NCI-H2196 (cell line): ENCODE data around the gene RGS10.
A peak's percentile ranks its signal among the peaks of the same experiment; 100 is the strongest.

Experiments
- DNase-seq: peaks from one replicate; lab custom pipeline; 2025; ENCODE audit not compliant: unreplicated experiment; lab: John Stamatoyannopoulos, UW

RGS10 gene

DNA sequence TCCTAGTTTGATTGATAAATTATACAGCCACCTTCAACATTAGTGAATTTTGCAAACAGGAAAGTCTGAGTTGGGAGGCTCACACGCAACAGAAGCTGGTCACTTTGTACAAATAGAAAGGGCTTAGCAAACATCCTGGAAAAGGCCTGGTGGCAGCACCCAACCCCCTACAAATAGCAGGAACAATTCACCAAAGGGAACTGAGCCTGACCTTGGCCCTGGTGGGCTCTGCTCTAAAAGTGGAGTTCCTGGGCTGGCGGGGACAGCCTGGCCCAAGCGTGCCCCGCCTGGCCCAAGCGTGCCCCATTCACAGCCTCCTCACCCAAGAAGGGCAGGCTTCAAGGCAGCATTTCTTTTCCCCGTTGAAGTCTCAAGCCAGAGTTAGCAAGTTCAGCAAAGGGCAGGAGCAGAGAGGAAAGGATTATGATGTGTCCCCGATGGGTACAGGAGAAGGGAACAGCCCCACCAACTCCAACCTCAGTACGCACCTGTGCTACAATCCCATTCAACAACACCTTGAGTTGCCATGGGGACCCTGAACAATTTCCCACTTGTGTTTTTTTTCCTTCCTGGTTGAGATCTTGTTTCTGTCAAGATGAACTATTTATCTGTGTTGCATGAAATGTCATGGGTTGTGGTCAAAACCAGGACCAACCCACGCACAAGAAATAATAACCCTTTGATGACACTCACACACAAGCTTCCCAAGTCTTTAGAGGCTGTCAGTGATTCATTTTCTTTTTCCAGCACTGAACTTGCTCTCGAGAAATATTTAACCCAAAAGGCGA lies 43.4 kb downstream of the RGS10 start:
- no peak for DNase-seq

GRCh38 chr10:119497243-119497642 lies 45.3 kb downstream of the RGS10 start:
- DNase-seq = no peak

DNA sequence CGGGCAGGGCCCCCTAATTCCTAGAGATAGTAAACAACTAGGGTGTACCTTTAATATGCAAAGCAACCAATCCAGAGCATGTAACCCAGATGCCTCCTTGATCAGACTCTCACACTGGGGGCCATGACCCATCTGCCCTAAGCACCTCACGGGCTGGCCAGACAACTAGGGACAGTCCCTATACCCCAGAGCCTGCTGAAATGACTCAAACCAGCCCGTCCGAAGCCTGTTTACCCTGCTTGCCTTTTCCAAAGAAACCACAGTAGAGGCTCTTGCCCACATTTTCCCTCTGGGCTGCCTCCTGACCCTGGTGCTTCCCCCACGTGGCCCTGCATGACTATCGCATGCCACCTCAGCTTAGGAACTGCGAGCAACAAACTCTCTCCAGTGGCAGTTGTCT lies 46.2 kb downstream of the RGS10 start:
- DNase-seq = no peak

DNA sequence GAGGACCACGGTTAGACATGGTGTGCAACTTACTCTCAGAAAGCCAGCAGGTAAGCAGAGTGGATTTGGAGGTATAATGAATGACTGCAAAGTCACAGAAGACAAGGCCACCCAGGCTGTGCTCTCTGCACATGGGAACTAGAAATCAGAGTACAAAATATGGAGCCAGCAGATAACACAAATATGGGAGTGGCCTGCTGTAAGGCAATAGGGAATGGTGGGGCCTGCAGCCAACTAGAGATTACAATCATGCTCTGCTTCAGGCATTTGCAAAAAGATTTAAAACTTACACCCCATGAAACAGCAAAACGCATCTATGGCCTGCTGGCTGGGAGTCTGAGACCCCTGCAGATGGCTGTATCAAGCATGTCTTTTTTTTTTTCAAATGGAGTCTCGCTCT lies 47.0 kb downstream of the RGS10 start:
- no peak for DNase-seq

GRCh38 chr10:119495021-119495505 lies 47.5 kb downstream of the RGS10 start:
- DNase-seq = no peak

DNA sequence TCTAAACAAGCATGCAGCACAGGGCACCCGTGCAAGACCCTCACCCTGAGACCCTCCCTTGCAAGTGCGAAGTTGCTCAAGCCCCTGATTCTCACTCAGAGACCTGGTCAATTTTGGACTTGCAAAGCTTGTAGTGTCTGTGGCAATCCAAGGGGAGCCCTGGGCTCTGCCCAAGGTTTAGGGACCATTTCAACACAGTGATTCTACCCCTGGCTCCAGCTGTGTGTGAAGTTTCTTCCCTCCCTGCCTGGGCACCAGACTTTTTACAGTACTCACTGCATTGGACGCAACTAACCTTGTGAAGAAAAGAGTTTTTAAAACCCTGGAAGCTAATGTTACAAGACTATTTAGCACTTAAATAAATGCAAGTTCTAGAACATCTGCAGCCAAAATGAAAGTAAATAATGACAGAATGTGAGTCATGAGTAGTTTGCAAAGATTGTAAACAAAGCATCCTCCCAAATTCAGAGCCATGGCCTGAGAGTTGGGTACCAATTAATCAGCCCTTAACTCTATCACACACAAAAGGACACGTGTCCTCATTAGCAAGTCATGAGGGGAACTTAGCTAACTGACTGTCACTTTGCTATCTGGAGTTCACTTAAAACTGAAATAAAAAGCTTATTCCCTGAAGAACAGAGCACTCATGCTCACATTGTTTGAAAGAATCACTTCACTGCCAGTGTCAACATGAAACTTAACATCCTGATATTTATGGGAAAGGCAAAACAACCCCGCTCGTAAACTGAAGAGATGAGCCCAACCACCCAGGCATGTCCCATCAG lies 48.1 kb downstream of the RGS10 start:
- no peak for DNase-seq

GRCh38 chr10:119493155-119493554 lies 49.4 kb downstream of the RGS10 start:
- DNase-seq = no peak

DNA sequence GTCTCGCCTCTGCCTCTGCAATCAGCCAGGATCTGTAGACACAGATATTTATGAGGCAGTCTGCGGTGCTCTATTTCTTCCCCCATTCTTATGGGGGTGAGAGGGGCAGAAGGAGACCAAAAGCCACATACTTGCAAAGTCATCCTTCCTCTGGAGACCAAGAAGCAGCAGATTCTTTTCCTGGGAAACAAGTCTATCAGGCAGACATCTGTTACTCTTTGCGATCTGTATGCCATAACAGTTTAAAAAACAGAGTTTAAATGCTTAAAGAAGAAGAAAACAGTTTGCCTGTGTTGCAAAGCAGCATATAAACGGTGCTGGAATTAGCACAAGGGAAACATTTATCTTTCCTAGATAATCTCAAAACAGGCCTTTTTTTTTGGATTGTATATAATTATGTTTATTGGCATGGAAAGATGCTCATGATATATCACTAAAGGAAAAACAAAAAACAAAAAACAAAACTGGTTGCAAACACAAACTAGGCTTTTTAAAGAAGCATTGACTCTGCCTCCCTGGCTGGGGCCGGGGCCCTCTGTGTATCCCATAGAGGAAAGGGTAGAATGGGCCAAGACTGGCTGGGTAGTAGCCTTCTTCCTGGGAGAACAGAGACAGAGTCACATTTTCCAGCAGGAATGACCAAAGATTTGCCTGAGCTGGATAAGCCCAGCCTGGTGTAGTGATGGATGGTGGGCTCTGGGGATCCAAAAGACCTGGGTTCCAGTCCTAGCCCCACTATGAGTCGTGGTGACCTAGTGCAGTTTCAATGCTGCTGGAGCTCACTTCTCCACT lies 50.4 kb downstream of the RGS10 start:
- no peak for DNase-seq

DNA sequence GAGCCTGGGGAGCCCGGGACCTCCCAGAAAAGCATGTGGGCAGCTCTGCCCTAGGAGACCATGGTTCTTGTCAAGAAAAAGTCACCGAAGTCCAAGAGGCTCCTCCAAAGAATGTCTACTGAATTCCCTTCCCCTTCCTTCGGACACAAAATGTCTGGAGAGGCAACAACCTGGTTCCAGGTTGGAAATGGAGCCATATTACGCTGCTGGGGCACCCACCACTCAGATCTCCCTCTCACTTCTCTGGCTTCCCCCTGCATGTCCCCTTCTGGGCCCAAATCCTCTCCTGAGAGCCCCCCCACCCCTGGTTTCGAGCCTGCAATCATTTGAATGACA lies 52.6 kb downstream of the RGS10 start:
- no peak for DNase-seq

DNA sequence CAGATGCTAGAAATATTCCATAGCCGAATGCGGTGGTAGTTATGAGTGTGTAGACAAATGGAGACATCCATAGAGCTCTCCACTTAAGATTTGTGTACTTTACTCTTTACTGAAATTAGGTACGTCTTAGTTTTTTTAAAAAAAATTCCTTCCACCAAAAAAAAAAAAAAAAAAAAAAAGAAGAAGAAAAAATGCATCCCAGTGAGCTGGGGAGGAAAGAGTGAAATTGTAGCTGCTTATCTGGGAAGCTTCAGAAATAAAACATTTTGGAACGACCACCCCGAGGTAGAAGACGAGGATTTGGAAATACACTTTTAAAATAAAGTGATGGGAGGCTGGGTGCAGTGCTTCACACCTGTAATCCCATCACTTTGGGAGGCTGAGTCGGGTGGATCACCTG lies 53.8 kb downstream of the RGS10 start:
- DNase-seq = no peak

DNA sequence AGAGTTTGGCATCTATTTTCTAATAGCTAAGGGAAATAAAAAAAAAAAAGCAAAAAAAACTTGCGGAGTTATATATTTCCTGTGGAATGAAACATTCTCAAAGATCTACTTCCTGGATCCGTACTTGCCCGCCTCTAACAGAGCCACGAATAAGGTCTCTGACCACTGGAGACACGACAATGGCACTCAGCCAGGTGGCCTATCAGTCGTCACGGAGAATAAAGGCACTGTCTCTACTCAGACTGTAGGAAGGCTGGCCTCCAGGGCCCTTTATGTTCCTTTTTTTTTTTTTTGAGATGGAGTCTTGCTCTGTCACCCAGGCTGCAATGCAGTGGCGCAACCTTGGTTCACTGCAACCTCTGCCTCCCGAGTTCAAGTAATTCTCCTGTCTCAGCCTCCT lies 58.7 kb downstream of the RGS10 start:
- no peak for DNase-seq

DNA sequence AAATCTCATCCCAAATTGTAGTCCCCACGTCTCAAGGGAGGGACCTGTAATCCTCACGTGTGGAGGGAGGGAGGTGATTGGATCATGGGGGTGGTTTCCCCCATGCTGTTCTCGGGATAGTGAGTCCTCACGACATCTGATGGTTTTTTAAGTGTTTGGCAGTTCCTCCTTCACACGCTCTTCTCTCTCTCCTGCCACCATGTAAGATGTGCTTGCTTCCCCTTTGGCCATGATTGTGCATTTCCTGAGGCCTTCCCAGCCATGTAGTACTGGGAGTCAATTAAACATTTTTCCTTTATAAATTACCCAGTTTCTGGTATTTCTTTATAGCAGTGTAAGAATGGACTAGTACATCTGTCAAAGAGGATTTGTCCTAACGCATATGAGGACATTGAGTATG lies 59.5 kb downstream of the RGS10 start:
- DNase-seq = no peak

DNA sequence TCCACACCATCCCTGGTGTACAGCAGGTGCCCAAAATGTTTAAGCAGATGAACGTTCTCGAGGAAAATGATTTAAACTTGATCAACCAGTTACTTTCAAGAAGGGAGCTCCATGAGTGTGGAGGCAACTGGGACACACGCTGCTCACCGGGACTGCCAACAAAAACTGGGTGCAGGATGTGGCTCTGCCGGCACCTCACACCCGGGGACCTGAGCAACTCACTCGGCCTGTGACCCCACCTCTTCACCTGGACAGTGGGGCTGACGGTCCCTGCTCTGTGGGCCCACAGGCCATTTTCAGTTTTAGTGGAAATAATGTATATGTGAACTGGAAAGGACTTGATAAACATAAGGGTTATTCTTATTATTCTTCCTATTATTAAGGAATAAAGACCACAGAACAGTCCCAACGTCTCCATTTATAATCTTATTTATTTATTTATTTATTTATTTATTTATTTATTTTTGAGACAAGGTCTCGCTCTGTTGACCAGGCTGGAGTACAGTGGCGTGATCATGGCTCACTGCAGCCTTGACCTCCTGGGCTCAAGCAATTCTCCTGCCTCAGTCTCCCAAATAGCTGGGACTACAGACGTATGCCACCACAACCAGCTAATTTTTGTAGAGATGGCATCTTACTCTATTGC lies 60.6 kb downstream of the RGS10 start:
- no peak for DNase-seq

- DNase-seq = peak; percentile 13
Observed at GRCh38 chr10:119480667-119481066, 61.9 kb downstream of the RGS10 start.

DNA sequence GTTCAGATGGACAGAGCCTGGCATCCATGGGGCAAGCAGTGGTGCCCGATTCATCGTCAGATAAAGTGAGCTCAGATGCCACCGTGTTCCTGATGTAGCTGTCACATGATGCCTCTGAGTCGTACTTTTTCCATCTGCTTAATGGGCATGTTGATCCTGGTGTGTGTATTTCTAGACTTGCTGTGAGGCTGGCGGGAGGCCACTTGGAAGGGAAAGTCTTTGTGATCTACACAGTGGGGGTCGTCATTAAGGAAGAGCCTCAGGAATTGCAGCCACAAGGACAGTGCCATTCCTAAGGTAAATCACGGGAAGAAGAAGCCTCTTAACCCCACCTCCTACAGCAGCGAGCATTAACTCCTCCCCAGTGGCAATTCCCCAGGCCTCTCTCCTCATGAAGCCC lies 63.0 kb downstream of the RGS10 start:
- DNase-seq = no peak

DNA sequence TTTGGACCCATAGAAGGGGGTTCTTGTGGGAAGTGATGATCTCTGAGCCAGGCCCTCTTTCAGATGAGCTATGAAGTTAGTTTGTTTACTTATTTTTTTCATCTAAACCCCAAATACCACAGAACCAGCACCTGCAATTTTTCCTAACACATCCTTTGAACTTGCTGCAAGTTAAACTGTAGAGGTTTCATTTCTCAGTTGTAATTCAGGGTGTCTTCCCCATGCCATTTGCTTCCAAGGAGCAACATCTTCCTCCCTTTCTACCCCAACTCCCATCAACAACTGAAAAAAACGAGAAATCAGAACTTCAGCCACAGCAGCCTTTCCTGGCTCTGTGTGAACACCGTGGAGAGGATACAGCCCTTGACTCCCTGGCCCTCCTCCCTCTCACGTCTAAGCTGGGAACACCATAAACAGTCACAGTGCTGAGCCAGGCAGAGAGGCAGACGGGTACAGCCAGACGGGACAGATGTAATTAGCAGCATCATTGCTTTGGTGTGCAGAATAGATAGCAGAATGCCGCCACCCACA lies 63.6 kb downstream of the RGS10 start:
- no peak for DNase-seq

DNA sequence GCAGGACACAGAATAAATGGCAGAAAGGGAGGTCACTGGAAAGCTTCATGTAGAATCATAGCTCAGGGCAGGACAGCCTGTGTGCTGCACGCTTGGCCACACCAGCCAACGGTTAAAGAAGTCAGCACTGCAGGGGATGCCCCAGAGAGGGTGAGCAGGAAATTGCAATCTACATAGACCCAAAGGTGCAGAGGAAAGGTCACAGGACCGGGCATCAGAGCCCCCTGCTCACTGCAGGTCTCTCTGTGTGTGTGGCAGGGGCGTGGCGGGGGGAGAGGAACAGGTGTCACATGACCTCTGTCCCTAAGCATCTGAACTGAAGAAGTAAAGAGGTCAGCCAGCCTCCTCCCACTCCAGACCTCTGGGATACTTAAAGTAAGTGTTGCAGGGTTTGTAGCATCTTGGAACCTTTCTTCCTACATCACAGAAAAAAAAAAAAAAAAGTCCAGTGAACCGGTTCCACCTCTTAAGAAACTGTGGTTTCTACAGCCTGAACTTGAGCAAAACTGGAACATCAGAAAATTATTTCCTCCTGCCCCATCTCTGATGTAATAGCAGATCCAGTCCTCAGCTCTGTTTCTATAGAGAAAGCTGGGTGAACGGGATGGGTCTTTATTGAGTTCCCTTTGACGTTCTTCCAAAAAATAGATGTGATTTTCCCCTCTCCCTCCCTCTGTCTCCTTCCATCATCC lies 64.3 kb downstream of the RGS10 start:
- no peak for DNase-seq

DNA sequence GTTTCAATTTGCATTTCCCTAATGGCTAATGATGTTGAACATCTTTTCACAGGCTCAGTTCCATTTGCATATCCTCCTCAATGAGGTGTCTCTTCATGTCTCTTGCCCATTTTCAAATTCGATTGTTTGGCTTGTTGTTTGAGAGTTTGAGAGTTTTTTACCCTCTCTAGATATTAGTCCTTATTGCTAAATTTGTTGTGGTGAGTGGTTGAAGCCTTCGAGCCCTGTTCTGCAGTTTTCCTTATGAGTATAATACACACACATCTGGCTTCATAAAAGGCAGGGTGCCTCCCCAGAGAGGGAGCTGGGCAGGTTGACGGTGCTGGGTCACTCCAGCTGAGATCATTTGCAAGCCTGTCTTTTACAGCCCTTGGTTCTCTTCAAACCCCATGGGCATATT lies 65.1 kb downstream of the RGS10 start:
- no peak for DNase-seq

GRCh38 chr10:119474606-119475005 lies 67.9 kb downstream of the RGS10 start:
- no peak for DNase-seq

GRCh38 chr10:119473771-119474170 lies 68.7 kb downstream of the RGS10 start:
- DNase-seq = no peak
